ENCODE measurements around the gene THADA.
"Not testable (repeated sequence)": the region's sequence is repeated elsewhere in the genome, so short reads cannot be mapped to it uniquely, and the experiment has no call there.

Gene THADA

DNA sequence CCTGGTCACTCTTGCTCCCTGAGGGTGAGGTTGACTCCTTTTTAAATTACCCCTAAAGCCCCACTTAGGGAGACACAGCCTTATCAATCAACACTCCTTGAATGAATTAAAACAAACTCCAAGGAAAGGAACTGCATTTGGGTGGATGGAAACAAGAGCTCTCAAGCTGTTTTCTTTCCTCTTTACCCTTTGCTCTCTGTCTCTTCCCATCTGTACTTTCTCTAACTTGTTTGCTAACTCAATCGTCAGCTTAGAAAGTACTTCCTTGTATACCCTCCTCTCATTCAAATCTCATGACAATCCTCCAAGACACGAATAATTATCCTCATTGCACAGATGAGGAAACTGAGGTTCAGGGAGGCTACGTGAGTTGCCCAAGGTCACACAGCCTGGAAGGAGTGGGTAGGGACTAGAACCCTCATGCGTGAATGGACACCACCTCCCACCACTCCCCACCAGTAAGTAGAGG is 402.2 kb downstream of the THADA start:
- no peak for DNase-seq

DNA sequence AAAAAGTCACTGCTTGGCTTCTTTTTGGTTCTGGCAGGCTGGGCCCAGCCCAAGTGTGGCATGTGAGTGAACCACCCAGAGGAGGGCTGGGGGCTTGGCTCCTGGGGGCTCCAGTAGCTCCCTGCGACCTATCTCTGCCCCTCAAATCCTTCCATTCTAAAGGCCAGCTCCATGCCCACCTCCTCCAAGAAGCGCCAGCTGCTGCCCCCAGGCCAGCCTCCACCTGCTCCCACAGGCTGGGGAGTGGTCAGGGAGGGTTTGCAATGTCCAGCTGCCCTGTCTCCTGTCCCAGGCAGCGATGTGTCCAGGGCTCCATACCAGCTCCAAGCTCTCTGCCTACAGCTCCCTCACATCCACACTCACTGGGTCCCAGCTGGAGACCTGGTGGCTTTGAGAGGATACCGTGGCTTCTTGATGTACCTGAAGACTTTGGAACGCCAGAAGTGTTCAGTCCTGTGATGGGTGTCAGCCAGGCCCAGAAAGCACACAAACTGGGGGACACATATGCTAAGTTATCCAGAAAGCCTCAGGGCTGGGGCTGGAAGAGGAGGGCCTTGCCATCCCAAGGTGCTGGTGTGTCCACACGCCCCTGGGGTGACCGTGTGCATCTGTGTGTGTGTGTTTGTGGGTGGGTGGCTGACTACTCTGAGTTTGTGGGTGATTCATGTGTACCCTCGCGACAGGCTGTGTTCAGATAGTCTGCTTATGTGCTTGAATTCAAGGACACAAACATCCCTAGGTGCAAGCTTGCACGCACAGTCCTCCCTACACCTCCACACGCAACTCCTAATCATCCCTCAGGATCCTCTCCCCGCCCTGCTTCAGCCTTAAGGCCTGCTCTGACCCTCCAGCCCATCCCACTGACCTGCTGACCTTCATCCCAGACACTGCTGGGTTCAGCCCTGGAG is 402.8 kb downstream of the THADA start:
- no peak for DNase-seq

DNA sequence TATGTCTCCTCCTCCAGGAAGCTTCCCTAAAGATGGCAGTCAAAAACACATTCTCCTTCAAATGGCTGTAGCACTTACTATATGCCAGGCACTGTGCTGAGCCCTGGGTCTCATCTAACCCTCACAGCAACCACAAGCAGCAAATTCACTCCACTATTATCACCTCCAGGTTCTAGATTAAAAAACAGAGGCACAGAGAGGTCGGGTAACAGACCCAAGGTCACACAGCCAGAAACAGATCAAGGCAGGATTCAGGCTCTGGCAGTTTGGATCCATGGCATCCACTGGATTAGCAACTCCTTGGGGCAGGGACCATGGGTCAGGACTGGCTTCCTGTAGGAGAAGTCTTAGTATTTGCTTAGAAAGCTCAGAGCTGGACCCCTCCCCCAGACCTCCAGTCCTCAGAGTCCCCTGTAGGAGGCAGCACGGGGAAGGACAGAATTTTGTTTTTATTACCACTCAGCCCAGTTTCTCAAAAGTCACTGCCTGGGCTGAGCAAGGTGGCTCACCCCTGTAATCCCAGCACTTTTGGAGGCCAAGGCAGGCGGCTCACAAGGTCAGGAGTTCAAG is 403.8 kb downstream of the THADA start:
- no peak for DNase-seq

DNA sequence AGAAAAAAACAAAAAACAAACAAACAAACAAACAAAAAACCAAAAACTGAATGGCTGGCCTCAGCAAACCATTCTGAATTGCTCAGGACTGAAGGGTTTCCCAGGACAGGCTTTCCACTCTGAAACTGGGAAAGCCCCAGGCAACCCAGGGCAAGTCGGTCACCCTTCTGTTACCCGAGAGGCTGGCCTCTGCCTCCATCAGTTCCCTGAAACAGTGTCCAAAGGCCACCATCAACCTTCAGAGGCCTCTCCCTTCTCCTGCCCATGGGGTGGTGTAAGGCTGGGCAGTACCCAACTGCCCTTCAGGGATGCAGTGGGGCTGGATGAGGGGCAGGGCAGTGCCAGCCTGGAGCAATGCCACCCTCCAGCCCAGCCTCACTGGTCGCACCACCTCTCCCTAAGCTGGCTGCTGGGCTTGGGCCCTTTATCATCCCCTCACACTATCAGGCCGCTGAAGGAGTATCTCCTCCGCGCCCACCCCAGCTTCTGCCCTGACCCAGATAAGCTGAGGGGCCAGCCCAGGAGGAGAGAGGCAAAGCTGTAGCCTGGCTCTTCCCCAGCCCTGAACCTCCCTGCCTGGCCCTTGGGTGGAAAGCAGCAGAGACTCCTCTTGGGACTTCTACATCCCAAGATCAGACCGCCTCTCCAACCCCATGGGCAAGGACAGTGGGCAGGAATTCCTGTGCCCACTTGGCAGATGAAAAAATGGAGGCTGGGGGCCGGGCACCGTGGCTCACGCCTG is 405.4 kb downstream of the THADA start:
- no peak for DNase-seq

DNA sequence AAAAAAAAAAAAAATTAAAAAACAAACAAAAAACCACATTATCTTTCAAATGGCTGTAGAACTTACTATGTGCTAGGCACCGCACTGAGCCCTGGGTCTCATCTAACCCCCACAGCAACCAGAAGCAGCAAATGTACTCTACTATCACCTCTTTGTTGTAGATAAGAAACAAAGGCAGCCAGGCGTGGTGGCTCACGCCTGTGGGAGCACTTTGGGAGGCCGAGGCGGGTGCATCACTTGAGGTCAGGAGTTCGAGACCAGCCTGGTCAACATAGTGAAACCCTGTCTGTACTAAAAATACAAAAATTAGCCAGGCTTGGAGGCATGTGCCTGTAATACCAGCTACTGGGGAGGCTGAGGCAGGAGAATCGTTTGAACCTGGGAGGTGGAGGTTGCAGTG is 406.0 kb downstream of the THADA start:
- not testable (repeated sequence) for DNase-seq

DNA sequence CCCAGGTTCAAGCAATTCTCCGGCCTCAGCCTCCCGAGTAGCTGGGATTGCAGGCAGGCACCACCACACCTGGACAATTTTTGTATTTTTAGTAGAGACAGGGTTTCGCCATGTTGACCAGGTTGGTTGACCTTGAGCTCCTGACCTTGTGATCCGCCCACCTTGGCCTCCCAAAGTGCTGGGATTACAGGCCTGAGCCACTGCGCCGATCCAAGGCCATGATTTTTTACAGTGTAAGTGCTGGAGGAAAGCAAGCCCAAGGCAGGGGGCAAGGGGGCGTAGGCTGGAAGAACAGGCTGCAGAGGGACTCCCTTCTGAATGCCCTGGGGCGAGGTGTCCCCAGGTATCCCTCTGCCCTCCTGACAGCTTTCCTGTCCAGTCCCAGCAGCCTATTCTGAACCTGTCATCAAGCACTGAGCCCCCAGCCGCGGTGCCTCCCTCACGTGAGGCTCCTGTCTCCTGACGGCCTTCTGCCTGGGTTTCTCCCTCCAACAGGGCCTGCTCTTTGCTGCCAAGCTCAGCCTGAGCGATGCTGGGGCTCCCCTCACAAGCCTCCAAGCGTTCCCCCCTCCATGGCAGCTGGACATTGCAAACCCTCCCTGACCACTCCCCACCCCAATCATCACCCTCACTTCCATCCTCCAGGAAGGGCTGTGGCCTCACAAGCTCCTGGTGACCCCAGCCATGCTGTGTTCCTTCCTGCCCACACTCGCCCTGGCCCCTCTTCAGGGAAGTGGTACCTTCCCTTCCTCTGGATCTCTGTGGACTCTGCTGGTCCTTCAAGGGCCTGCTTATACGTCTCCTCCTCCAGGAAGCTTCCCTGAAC is 407.1 kb downstream of the THADA start:
- no peak for DNase-seq

DNA sequence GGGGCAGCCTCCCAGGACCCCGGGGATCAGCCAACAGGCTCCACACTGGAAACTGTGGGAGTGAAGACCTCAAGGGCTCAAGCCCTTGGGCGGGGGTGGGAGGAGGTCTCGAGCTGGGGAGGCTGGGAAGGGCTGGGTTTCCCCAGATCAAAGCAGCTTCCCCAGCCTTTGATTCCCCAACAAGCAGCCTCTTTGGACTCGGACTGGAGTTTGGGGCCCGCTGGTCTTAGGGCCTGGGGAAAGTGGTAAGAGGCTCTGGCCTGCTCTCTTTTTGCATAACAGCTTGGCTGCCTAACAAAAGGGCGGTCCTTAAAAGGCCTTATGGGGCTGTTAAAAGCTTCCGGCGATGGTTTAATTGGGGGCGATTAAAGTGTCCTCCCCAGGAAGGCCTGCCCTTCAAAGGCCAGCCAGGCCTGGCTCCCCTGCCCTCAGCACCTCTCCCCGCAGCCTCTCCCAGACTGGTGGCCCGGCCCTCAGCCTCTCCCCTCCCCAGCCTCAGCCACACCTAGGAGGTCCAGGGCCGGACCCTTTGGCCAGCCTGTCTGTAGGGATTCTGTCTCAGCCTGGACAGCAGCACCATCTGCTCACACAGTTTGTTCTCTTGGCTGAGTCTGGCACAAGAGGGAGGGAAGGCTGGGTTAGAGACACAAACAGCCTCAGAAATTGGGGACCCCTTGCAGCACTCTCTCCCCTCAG is 409.0 kb downstream of the THADA start:
- no peak for DNase-seq

DNA sequence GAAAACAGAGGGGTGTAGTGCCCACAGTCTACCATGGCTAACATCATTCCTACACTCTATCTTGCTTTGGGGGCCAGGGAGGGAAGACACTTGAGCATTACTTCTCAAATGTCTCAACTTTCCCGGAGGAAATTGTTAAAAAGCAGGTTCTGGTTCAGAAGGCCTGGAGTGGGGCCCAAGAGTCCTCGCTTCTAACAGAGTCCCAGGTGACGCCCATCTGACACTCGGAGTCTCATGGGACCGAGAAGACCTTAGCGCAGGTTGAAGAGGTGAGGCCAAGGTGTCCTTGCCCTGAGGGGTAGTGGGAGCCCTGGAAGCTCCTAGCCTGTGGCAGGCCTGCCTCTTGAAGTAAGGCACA is 409.5 kb downstream of the THADA start:
- DNase-seq: no peak

DNA sequence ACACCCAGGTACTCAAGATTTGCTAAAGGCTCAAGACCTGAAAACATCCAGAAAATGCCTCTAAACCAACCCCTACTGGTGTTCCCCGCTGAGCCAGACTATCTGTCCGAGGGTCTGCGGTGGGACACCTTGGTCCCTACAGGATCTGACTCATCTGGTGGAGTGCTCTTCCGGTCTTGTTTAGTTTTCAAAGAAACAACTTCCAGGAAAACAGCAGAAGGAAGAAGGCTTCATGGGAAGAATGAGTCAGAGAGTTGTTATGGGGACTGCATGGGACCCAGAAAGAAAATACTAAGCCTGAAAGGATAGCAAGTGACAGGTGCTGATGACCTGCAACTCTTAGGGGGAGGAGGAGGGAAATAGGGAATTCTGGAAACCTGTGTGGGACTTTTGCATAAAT is 410.7 kb downstream of the THADA start:
- no peak for DNase-seq

DNA sequence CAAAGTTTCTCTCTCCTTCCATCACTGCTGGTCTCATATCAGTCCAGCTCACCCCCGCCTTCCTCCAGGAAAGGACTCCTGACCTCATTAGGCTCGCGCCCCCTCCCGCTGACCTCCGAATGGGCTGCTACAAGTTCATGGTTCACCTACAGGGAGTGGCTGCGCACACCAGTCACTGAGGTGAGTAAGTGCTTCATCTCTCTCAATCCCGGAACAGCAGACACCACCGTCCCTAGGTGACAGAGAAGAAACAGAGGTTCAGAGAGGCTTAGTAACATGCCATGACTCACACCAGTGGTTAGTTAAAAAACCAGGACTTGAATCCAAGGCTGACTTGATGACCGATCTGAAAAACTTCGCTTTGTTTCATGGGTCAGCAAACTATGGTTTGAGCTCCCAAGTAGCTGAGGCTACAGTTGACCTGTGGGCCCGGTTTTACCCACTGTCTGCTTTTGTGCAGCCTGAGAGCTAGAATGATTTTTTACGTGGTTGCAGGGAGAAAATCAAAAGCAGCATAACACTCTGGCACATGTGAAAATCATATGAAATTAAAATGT is 411.4 kb downstream of the THADA start:
- no peak for DNase-seq

DNA sequence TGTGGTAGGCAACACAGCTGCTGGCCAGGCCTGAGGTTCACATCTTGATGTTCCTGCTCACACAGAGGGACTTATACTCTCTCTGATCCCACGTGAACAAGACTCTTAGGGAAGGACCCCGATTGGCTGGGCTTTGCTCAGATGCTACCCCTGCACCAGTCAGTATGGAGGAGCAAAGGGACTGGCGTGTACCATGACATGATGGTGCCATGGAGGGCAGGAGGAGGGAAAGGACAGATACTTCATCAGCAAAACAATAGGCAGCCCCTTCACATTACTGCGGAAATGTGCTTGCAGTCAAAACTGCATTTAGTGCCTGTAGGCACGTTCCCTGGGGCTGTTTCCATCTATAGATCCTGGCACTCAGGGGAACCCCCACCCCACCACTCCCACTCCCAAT is 412.1 kb downstream of the THADA start:
- no peak for DNase-seq

DNA sequence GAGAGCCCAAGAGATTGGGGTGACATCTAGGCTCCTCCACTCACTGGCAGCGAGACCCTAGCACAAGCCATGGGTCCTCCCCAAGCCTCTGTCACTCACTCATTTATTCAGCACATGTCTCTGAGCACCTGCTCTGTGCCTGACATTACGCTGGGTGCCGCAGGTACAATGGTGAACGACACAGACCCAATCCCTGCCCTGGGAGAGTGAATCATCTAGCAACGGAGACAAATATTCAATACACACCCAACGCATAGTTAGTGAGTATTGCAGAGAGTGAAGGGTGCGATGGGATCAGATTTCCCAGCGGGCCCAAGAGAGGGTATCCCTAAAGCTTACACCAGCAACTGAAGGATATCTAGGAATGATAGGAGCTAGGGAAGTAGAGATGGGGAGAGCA is 414.9 kb downstream of the THADA start:
- DNase-seq: no peak
